Stomach (tissue), 9 donors: ENCODE measurements around the gene DLG2. TPM values are rescaled to one million over a fixed set of nuclear protein-coding genes. Genes with fewer than 3 reads are reported as not detected.

Source experiments
- DNase-seq, 2 donors: peaks; one replicate each; pipeline versions ENCODE4 v3.0.0 to v3.0.0-alpha.2; 2013 to 2019
- H3K27ac ChIP-seq, 5 donors: fragments of 200-600 bp in 4 of 5; sonication (generic) in 4 of 5; one replicate each; pipeline ENCODE4 v1.5.1; 2013 to 2019; ENCODE audit warnings: mild to moderate bottlenecking in 1 of 5, moderate library complexity in 1 of 5
- H3K27me3 ChIP-seq, 3 donors: fragments of 200-600 bp; sonication (generic); one replicate each; pipeline ENCODE4 v1.5.1; 2017 to 2019; ENCODE audit warnings: mixed run types in 1 of 3
- H3K36me3 ChIP-seq, 4 donors: fragments of 200-600 bp; sonication (generic); 1 replicate in 3 of 4; 2 replicates in 1 of 4; pipeline ENCODE4 v1.5.1; 2016 to 2019
- H3K4me1 ChIP-seq, 4 donors: fragments of 200-600 bp; sonication (generic); one replicate each; pipeline ENCODE4 v1.5.1; 2016 to 2019
- H3K4me3 ChIP-seq, 4 donors: fragments of 200-600 bp; sonication (generic) in 3 of 4; one replicate each; pipeline ENCODE4 v1.5.1; 2016 to 2019; ENCODE audit warnings: mild to moderate bottlenecking in 1 of 4
- H3K9me3 ChIP-seq, 4 donors: fragments of 200-600 bp; sonication (generic); one replicate each; pipeline ENCODE4 v1.5.1; 2016 to 2019
- CTCF ChIP-seq, 7 experiments: fragments of 450-650 bp in 4 of 7; fragments of 200-600 bp in 3 of 7; sonication (generic) in 3 of 7; IDR thresholded peaks; one replicate each; pipeline ENCODE4 v1.5.1; 2016 to 2019; ENCODE audit warnings: antibody characterized with exemption in 7 of 7, control low read depth in 2 of 7, mild to moderate bottlenecking in 1 of 7
- EP300 ChIP-seq: sonication (generic); formaldehyde crosslinking; IDR thresholded peaks from one replicate; pipeline ENCODE4 v1.6.1; 2017; ENCODE audit warnings: antibody characterized with exemption
- POLR2A ChIP-seq, 4 donors: fragments of 450-650 bp; IDR thresholded peaks; one replicate each; pipeline ENCODE4 v1.6.1; 2016; ENCODE audit warnings: antibody characterized with exemption in 4 of 4, control low read depth in 2 of 4, mild to moderate bottlenecking in 1 of 4, moderate library complexity in 1 of 4
- POLR2AphosphoS5 ChIP-seq, 3 donors: sonication (generic); formaldehyde crosslinking; IDR thresholded peaks; one replicate each; pipeline ENCODE4 v1.6.1; 2016; ENCODE audit warnings: antibody characterized with exemption in 3 of 3
- WGBS, 5 donors: extraction: QIAGEN DNeasy Blood & Tissue Kit in 3 of 5; methylation state at CpG; one replicate each; pipeline versions ENCODE4 v1.1.5 to v1.1.7; 2013 to 2018; 5-methylcytosine and 5-hydroxymethylcytosine counted together
- intact Hi-C: fragments of 100-400 bp; cut with DNase I; formaldehyde crosslinking; loops from one replicate; pipeline ENCODE4 v1.15.1; 2023; ENCODE audit warnings: low total_unique reads
- polyA plus RNA-seq, 3 donors: library from polyadenylated mRNA; stranded (reverse); fragments of 200-250 nt; gene quantifications; one replicate each; pipeline ENCODE4 v1.2.3, GENCODE V29; 2013
- total RNA-seq, 5 donors: library from RNA; depleted of rRNA; stranded (reverse); fragments of >200 nt; gene quantifications; one replicate each; pipeline versions ENCODE4 v1.1.0 to v1.2.3, GENCODE V29; 2014 to 2016
- donor health status: healthy with polysubstance abuse.
- donor health status: Bipolar disorder and iron deficiency.
- donor health status: healthy.

DLG2 gene
- total and polyA plus RNA-seq, 8 donors = 1.3 to 19.1 (median 3.5) TPM

GRCh38 chr11:84044706-84045105, 1582.4 kb downstream of the DLG2 start:
- no peak for DNase-seq
- no peaks in the 10 kb centered on the region for H3K27me3 ChIP-seq
- TF ChIP-seq CTCF (IDR thresholded peaks at IDR 0.05) (no peak), POLR2AphosphoS5 (IDR thresholded peaks at IDR 0.05) (no peak), EP300 (no peak), POLR2A (IDR thresholded peaks at IDR 0.05) (no peak)
- no peaks in the 10 kb centered on the region for H3K36me3 ChIP-seq
- H3K9me3 ChIP-seq = no peaks in the 10 kb centered on the region
- H3K4me3 ChIP-seq = no peak overlapping the region
- 81 to 88% (median 85%) methylated on average over 1 of the region's 1 CpG for WGBS, 5 donors
- intact Hi-C loops = no loop called here
- no peak overlapping the region for H3K27ac ChIP-seq
- H3K4me1 ChIP-seq = no peaks in the 10 kb centered on the region

- peaks cover 0 to 3% (median 0%) of the 10 kb centered on the region in 4 donors for H3K9me3 ChIP-seq
- H3K4me3 ChIP-seq = no peak overlapping the region
- no peaks in the 10 kb centered on the region for H3K36me3 ChIP-seq
- TF ChIP-seq POLR2AphosphoS5 (IDR thresholded peaks at IDR 0.05) (no peak), POLR2A (IDR thresholded peaks at IDR 0.05) (no peak), EP300 (no peak), CTCF (IDR thresholded peaks at IDR 0.05) (no peak)
- no peaks in the 10 kb centered on the region for H3K27me3 ChIP-seq
- 62 to 70% (median 68%) methylated on average over 2 of the region's 2 CpGs for WGBS, 5 donors
- DNase-seq = peak in 1 of 2 donors; percentile 13
- intact Hi-C loops = no loop called here
- peaks cover 0 to 4% (median 0%) of the 10 kb centered on the region in 4 donors for H3K4me1 ChIP-seq
- H3K27ac ChIP-seq = peak overlapping the region in 1 of 5 donors; percentile 10
Measured at GRCh38 chr11:84036664-84037194, 1590.4 kb downstream of the DLG2 start.

GRCh38 chr11:84035645-84036044, 1591.5 kb downstream of the DLG2 start:
- Histone ChIP-seq H3K4me1 (peaks cover 0 to 4% (median 0%) of the 10 kb centered on the region in 4 donors), H3K27me3 (no peaks in the 10 kb centered on the region), H3K4me3 (no peak overlapping the region), H3K27ac (peak overlapping the region in 2 of 5 donors; percentile 15 to 18), H3K36me3 (no peaks in the 10 kb centered on the region), H3K9me3 (peaks cover 0 to 3% (median 0%) of the 10 kb centered on the region in 4 donors)
- TF ChIP-seq CTCF (IDR thresholded peaks at IDR 0.05) (no peak), POLR2A (IDR thresholded peaks at IDR 0.05) (no peak), EP300 (no peak), POLR2AphosphoS5 (IDR thresholded peaks at IDR 0.05) (no peak)
- no peak for DNase-seq
- intact Hi-C loops = no loop called here
- 56 to 77% (median 66%) methylated on average over 2 of the region's 2 CpGs for WGBS, 5 donors

DNA sequence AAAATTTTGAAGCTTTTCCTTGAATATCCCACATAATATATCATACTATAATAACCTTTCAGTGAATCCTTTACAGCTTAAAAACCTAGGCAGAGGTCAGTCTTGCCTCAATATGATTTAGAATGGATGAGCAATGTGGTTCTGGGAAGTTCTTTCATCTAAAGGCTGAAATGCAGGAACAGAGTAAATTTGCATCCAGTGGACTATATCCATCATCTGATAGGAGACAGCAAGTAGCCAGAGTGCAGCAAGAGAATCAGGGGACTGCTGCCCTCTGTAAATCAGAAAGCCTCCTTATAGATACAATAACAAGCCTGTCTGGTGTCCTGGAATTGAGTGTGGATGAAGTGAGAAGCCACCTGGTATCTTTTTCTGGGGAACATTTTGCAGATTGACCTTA, 1592.7 kb downstream of the DLG2 start:
- Histone ChIP-seq H3K36me3 (no peaks in the 10 kb centered on the region), H3K9me3 (peaks cover 0 to 3% (median 0%) of the 10 kb centered on the region in 4 donors), H3K27ac (no peak overlapping the region), H3K4me3 (no peak overlapping the region), H3K4me1 (peaks cover 0 to 4% (median 0%) of the 10 kb centered on the region in 4 donors), H3K27me3 (no peaks in the 10 kb centered on the region)
- DNase-seq = no peak
- no peak for TF ChIP-seq POLR2A (IDR thresholded peaks at IDR 0.05)
- no peak for TF ChIP-seq POLR2AphosphoS5 (IDR thresholded peaks at IDR 0.05)
- TF ChIP-seq EP300 = no peak
- TF ChIP-seq CTCF (IDR thresholded peaks at IDR 0.05) = no peak
- intact Hi-C loops = no loop called here
